Activated naive CD4-positive, alpha-beta T cell (primary cell): Measurements from ENCODE around the gene FIBIN.
"Not testable (repeated sequence)": the region's sequence is repeated elsewhere in the genome, so short reads cannot be mapped to it uniquely, and the experiment has no call there.

Experiments used
- DNase-seq, 4 experiments: peaks; one replicate each; lab custom pipeline; 2025; lab: John Stamatoyannopoulos, UW

Gene FIBIN

DNA sequence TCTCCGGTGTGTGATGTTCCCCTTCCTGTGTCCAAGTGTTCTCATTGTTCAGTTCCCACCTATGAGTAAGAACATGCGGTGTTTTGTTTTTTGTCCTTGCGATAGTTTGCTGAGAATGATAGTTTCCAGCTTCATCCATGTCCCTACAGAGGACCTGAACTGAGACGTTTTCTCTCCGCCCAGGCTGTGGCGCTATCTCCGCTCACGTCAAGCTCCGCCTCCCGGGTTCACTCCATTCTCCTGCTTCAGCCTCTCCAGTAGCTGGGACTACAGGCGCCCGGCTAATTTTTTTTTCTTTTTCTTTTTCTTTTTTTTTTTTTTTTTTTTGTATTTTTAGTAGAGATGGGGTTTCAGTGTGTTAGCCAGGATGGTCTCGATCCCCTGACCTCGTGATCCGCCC, 16.7 kb upstream of the FIBIN start:
- DNase-seq, result not testable (repeated sequence)

DNA sequence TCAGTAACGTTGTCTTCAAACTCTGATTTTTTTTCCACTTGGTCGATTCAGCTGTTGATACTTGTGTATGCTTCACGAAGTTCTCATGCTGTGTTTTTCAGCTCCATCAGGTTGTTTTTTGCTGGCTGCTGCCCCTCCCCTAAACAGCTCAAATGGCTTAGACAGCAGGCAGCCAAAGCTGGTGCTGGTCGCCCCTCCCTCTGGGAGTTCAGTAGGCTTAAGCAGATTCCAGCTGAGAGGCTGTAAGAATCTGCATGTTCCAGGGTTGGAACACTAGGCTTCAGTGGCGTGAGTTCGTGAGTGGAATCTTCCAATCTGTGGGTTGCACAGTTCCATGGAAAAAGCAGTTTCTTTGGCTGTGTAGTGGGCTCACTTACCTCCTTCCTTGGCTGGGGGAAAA, 10.3 kb upstream of the FIBIN start:
- no peak for DNase-seq

DNA sequence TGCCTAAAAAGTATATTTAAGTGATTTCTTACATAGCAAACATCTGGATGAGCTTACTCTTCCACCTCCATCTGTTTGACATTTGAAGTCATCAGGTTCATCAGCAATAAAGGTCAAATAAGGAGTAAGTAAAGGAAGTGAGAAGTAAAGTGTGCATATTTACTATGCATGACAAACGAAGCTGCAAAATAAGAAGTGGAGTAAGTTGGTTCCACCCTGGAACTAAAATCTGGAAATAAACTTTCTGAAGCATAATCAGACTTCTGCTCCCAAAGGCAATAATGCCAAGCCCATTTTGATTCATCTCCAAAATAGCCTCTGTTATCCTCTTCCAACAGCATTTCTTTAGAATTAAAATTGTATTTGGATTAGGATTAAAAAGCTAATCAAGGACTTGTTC, 8.4 kb upstream of the FIBIN start:
- DNase-seq, result no peak

DNA sequence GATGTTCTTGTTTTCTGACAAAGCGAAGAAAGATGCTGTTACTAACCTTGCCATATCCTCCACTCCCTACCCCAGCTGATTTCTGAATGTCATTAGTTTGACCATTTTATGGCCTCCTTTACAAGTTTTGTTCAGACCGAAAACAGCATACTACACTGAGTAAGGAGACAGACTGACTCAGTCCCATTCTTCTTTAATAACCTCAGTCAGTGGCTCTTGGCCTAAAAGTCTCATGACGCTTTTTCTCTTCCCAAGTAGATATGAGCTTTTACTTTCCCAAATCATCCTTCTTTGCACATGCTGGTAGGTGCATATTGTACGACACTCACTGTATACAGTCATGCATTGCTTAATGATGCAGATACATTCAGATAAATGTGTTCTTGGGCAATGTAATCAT, 8.0 kb upstream of the FIBIN start:
- no peak for DNase-seq

DNA sequence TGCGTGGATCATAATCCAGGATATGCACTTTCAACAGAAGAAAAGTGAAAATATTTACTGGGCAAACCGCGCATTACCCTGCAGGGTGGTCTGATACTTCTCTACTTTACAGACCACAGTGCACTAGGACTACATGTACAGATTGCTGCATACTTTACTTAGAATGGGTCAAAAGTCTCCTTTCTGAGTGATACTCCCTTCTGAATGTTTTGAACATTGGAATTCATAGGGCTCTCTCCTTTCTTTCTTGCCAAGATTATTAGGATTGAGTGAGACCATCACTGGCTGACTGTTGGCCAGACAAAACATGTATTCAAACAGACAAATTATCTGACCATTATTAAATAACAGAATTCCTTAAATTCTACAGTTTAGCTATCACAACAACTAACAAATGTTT, 6.6 kb upstream of the FIBIN start:
- DNase-seq, result no peak

DNA sequence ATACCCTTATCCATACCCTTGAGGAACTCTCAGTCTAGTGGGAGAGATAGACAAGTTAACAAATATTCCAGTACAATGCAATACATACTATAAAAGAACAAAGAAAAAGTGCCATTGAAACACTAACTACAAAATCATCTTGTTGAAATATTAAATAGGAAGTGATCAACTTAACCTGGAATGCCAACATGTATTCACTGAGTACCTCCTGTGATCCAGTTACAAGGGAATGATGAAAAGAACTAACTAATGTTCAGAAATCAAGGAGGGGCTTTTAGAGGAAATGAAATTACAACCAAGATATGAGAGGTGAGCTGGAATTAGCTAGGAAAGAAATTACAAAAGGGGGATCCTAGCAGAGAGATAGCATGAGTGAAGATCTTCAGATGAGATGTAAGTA, 6.2 kb upstream of the FIBIN start:
- no peak for DNase-seq

DNA sequence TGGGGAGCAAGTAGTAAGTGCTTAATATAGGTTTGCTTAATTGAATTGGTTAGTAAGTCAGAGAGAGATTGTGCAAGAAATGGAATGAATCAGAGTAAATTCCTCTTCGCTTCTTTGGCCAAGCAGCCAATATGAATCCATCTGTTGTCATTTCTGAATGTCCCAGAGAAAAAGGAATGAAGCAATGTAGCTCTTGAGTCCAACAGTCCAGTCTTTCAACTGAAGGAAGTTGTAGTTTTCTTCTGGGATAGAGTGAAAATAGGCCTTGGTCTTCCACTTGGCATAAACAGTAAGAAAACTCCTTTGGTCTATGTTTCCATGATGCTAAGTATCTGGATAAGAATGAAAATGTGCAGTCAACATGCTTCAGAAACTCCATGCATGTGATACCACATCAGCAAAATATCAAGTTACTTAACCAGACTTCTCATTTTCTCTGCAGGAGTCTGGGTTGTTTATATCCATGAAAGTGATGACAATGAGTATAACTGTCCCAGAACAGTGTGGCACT, 1.8 kb upstream of the FIBIN start:
- DNase-seq, result no peak

DNA sequence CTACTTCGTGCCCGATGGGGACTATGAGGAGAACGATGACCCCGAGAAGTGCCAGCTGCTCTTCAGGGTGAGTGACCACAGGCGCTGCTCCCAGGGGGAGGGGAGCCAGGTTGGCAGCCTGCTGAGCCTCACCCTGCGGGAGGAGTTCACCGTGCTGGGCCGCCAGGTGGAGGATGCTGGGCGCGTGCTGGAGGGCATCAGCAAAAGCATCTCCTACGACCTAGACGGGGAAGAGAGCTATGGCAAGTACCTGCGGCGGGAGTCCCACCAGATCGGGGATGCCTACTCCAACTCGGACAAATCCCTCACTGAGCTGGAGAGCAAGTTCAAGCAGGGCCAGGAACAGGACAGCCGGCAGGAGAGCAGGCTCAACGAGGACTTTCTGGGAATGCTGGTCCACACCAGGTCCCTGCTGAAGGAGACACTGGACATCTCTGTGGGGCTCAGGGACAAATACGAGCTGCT, 751 bp downstream of the FIBIN start:
- no peak for DNase-seq

DNA sequence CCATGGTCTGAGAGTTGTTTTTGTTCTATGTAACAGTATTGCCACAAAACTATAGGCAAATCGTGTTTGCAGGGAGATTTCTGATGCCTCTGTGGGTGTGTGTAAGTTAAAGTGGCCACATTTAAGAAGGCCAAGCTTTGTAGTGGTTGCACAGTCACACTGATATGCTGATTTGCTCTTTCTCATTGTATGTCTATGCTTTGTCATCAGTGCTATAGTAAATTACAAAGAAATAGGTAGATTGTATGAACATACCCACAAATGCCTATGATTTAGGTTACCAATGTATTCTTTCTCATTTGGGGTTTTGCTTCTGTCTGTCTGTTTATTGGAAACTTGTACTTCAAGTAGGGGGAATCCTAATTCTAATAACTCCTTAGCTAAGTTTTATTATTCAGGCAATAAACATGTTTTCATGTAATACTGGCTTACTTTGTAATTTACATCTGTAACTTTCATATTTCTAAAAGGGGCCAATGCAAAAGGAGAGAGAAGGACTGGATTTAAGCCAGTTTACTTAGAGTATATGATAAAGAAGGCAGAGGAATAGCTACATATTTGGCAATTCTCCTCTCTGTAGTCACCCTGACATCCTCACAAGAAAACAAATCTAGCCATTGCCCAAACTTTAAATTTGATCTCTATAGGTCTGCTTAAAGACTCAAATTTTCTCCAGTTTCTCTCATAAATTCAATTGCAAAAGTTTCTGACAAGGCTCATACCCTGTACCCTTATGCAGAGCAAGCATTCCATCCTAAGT, 2.0 kb downstream of the FIBIN start:
- no peak for DNase-seq

DNA sequence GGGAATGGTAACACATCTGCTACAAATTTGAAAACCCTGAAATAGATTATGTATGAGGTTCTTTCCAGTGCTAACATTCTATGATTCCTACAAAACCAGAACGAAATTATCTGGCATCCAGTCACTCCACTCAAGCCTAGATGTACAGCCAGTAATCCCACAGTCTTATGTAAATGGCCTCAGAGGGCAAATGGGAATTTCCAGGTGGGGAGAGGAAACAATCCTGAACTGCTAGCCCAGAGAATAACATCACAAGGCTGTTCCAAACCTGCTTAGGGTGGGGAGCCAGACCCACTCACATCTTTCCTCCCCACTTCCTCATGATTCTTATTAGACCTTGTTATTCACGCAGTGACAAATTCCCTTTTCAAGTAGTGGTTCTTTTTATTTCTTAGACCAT, 3.5 kb downstream of the FIBIN start:
- DNase-seq, result no peak

DNA sequence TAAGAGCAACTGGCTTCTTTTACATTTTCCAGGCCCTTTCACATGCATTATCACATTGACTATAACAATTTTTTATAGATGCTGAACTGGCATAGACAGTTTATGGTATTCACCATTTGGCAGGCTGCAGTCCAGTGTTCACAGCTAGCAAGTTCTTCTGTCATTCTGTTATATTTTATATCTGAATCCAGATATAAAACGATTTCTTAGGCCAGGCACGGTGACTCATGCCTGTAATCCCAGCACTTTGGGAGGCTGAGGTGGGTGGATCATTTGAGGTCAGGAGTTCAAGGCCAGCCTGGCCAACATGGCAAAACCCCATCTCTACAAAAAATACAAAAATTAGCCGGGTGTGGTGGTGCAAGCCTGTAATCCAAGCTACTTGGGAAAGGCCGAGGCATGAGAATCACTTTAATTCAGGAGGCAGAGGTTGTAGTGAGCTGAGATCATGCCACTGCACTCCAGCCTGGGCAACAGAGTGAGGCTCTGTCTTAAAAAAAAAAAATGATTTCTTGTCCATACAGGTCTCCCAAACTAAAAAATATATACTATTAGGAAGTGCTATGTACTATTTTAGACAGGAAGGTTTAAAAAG, 7.3 kb downstream of the FIBIN start:
- DNase-seq, result not testable (repeated sequence)

DNA sequence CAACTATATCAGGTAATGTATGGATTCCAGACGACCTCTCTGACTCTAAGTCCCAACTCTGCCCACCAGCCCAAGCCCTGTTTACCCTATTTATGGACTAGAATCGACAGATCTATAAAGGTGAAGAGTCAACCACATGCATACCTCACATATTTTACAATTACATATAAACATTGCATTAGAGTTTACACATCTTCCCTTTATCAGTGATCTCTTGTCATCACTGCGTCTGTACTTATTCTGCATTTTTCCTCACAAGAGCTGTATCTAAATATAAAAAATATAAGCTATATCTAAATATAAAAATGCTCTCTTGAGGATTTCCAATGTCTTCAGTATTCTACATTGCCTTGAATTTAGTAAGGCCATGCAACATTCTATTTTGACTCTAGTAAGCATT, 8.5 kb downstream of the FIBIN start:
- DNase-seq, result no peak

DNA sequence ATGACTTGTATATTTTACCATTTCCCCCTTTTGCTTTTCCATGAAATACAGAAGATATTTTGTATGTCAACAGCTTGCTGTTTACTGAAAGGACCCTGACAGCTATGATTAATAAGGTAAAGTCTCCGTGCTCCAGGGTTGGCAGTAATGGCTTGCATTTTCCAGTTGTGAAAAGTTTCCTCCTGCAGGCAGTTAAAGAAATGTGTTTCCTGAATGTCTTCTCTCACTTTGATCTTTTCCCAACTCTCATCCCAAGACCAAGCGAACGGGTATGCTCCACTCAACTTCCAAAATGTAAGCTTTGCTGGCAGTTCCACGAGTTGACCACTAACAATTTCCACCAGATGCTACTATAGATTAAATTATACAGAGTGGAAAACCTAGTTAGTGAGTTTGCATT, 8.9 kb downstream of the FIBIN start:
- DNase-seq, result no peak

DNA sequence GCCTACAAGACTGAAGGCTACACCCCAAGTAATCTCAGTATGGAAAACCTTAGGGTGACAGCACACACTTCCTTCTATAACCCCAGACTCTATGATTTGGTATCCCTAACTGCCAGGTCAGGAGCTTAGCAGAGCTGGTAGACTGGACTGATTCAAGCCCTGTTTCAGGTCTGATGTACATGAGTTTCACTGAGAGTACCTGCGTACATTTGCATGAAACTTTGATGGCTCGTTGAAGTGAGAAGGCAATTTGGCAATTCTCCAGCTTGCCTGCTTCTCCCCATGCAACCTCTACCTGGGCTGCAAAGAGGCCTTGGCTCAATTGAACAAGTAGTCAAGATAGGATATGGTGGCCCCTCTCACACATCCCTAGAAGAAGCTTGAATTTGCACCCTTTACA, 10.2 kb downstream of the FIBIN start:
- DNase-seq, result no peak

DNA sequence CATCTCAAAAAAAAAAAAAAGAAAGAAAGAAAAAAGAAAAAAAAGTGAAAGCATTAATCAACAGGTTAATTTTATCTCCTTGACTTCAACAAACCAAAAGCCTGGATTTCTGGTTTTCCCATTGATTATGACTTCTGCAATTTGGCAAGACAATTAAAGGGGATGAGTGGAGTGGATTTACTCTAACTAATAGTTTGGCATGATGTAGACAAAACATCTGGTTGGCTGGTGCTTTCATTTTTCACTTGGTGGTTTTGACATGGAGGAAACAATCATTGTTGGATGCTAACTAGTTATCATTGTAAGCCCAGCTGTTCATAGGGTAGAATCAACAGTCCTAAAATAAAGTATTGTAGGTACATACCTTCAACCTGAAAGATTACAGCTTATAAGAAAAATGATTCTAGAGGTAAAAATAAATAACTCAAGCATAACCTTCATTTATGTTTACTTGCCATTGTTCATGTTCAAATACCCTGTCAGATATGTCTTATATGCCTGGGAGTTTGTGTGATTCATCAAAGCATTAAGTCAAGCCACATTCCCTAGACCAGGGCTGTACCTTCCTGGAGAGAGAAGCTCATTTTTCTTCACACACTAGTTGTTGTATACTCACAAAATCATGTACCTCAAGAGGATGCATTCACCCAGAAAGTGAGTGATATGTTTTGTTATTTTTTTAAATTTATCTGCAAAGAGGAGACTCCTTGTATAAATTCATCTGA, 15.1 kb downstream of the FIBIN start:
- DNase-seq, result no peak

DNA sequence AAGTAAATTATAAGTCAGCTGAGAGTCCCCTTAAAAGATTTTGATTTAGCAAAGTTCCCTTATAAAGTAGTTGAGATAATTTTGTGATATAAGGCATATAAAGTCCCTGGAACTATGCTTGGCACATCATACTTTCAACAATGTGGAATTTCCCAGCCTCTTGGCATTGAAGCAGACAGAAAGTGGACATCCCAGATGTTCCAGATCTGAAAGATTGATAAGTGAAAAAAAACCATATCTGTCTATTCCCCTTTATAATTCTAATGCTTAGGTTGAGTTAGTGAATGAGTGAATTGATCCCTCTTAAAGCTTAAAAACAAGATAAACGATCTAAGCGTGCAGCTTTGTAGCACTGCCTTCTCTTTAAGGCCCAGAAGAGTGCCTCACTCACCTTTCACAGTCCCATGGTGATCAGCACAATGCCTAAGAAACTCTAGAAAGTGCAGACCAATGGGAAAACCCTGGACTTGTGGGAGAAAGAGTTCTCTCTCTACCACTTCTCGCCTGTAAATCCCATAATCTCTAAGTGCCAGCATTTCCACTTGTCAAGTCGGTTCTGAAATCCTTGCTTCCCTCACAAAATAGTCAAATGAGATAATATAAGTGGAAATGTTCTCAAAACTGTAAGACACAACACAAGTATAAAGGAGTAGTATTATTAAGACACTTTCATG, 17.8 kb downstream of the FIBIN start:
- DNase-seq, result no peak

DNA sequence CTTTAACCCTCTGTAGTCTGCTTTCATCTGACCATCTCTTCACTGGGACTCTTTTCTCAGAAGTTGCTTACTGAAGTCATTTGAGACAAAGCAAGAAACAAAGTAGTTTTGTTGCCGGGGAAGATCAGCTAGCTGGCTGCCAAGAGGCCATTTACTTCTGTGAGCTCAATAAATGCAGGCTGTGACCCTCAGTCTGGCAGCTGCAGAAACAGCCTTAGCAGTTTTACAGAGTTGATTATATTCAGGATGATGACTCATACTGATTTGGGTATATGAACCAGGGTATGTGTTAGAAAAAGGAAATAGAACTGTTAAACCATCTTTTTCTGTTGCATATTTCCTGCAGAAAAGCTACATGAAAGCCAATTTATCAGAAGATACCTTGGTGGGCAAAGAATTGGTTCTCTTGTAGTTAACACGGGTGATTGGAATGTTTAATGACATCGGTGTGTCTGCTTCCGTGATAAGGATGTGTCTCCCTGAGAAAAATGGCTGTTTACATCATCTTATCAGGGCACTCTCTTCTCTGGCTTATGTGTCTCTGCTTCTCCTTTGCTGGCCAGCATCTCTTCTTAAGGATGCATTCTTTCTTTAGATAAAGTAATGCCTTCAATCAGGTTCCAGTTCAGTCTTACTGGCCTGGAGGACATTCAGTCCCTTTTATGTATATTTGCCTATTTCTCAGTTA, 18.5 kb downstream of the FIBIN start:
- no peak for DNase-seq

DNA sequence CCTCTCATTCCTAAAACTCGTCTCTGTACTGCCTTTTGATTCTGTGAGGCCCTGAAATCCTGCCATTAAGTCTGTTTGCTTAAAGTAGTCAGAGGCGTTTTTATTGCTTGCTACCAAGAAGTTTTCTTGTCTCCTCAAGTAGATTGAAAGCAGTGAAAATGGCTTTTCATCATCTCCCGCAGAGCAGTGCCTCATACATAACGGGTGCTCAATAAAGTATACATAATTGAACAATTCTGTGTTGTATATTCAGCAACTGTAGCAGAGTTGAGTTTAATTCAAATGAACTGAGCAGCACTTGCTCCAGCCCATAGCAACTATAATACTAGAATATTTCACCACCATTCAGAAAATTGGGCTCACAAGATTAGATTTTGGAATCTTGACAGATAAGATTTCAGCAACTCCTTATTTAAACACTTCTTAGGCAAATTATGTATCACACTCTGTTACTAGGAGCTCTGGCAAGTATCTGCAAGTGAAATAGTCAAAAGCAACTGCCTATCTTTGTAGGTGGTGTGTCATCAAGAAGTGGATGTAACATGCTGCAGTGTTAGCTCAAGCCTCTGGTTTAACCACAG, 20.0 kb downstream of the FIBIN start:
- DNase-seq, result no peak

DNA sequence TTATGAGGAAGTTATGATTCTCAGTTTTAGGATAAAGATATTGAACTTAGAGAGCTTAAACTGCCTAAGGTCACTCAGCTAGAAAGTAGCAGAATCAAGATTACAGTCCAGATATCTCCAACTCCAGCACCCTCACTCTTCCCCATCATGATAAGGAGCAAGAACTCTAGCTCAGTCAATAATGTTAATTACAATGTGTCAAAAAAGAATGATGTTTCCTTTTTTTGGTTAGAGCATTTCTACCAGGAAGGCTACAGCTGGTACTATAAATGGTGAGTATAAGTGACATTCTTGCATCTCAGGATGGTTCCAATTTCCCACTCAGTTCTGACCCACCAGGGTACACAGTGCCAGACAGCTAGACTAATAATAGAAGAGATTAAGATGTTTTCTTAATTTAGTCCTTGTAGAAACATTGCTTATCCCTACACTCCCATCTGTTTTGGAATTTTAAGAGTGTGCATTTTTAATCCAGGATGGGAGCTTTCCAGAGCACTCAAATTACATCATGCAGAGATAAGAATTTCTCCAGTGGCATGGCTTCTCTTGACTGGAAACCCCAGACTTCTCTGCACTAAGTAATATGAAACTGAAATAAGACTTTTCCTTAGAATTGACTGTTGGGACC, 25.1 kb downstream of the FIBIN start:
- no peak for DNase-seq

DNA sequence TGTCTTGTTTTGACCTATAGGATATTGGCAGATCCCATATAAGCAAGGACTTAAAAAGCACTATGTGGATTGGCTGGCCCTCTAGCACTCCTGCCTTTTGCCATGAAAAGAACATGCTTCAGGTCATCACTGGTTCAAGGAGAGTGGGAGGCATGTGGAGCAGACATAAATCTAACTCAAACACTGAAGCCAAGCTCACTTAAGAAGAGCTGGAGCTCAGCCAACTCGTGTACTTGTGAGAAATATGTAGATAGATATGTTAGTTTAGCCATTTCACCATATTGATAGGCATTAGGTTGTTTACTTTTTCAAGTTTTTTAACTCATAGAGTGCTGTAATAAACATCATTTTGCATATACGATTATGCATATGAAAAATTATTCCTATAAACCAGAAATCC, 26.8 kb downstream of the FIBIN start:
- no peak for DNase-seq

DNA sequence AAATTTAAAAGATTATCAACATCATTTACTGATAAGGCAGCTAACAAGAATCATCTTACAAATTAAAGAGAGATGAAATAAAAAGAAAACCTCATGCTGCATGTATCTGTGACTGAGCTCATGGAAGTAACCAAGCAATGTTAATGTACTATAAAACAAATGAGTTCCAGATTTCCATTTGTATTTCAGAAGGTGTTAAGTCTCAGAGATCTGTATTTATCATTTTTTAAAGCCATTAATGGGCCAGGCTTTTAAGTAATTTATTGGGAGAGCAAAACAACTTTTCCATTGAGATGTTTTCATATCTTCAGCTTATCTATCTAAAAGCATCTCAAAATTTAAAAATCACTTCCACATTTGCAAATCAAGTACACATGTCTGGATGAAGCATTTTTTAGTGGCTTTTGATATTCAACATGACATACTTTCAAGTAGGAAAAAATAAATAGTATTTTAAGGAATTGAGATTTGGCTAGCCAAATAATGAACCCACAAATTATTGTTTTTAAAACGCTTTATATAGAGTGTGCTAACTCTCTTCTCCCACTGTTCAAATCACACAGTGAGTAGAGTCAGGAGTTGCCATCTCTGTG, 28.8 kb downstream of the FIBIN start:
- DNase-seq, result no peak
